H9 (cell line): ENCODE data around the gene PRKCB. TPM values are rescaled to one million over a fixed set of nuclear protein-coding genes. Genes with fewer than 3 reads are reported as not detected.

Source experiments
- DNase-seq: peaks from one replicate; pipeline ENCODE4 v3.0.0-alpha.2; 2017
- H2AFZ ChIP-seq: one replicate; pipeline ENCODE4 v1.6.1; 2013; ENCODE audit warnings: mild to moderate bottlenecking, low read length, control low read depth, moderate library complexity
- H2AK5ac ChIP-seq: 2 replicates; pipeline ENCODE4 v1.6.1; 2013; ENCODE audit warnings: low read length, control low read depth, mixed read lengths; ENCODE audit not compliant: insufficient read length
- H2BK120ac ChIP-seq: one replicate; pipeline ENCODE4 v1.6.1; 2013; ENCODE audit warnings: low read depth, mild to moderate bottlenecking, low read length, control low read depth, inconsistent platforms; ENCODE audit not compliant: poor library complexity, severe bottlenecking
- H2BK12ac ChIP-seq: 2 replicates; pipeline ENCODE4 v1.6.1; 2013; ENCODE audit warnings: low read length, control low read depth, mixed read lengths, low read depth; ENCODE audit not compliant: insufficient read length
- H2BK15ac ChIP-seq: 2 replicates; pipeline ENCODE4 v1.6.1; 2013; ENCODE audit warnings: low read depth, low read length, control low read depth
- H2BK20ac ChIP-seq: one replicate; pipeline ENCODE4 v1.6.1; 2013; ENCODE audit warnings: low read depth, mild to moderate bottlenecking, low read length, control low read depth, inconsistent platforms; ENCODE audit not compliant: poor library complexity, severe bottlenecking
- H2BK5ac ChIP-seq: 2 replicates; pipeline ENCODE4 v1.6.1; 2013; ENCODE audit warnings: low read length, control low read depth, mixed read lengths; ENCODE audit not compliant: insufficient read length
- H3K14ac ChIP-seq: 2 replicates; pipeline ENCODE4 v1.6.1; 2013; ENCODE audit warnings: low read length, control low read depth; ENCODE audit not compliant: insufficient read depth
- H3K18ac ChIP-seq: 2 replicates; pipeline ENCODE4 v1.6.1; 2013; ENCODE audit warnings: low read depth, mild to moderate bottlenecking, mixed read lengths, low read length, control low read depth; ENCODE audit not compliant: insufficient read length
- H3K23ac ChIP-seq: 2 replicates; pipeline ENCODE4 v1.6.1; 2013; ENCODE audit warnings: low read length, control low read depth, mixed read lengths, low read depth; ENCODE audit not compliant: insufficient read length
- H3K23me2 ChIP-seq: 2 replicates; pipeline ENCODE4 v1.6.1; 2013; ENCODE audit warnings: low read depth, mild to moderate bottlenecking, mixed read lengths, low read length, control low read depth; ENCODE audit not compliant: insufficient read length, poor library complexity, severe bottlenecking
- H3K27ac ChIP-seq: 2 replicates; pipeline ENCODE4 v1.5.1; 2013; ENCODE audit warnings: low read length, control low read depth, mixed read lengths, low read depth; ENCODE audit not compliant: insufficient read length
- H3K27me3 ChIP-seq: 2 replicates; pipeline ENCODE4 v1.6.1; 2013; ENCODE audit warnings: low read length, control low read depth, inconsistent platforms; ENCODE audit not compliant: insufficient read depth
- H3K4ac ChIP-seq: 2 replicates; pipeline ENCODE4 v1.6.1; 2013; ENCODE audit warnings: low read depth, mild to moderate bottlenecking, control low read depth, inconsistent platforms, low read length, moderate library complexity
- H3K4me1 ChIP-seq: 2 replicates; pipeline ENCODE4 v1.6.1; 2013; ENCODE audit warnings: low read length, control low read depth, inconsistent platforms; ENCODE audit not compliant: insufficient read depth
- H3K4me2 ChIP-seq: 2 replicates; pipeline ENCODE4 v1.6.1; 2013; ENCODE audit warnings: low read length, control low read depth, mixed read lengths; ENCODE audit not compliant: insufficient read length, insufficient read depth
- H3K56ac ChIP-seq: 2 replicates; pipeline ENCODE4 v1.6.1; 2013; ENCODE audit warnings: low read depth, mild to moderate bottlenecking, mixed read lengths, low read length, control low read depth; ENCODE audit not compliant: insufficient read length
- H3K79me1 ChIP-seq: 2 replicates; pipeline ENCODE4 v1.6.1; 2013; ENCODE audit warnings: low read depth, mild to moderate bottlenecking, moderate library complexity, low read length, control low read depth, inconsistent platforms; ENCODE audit not compliant: insufficient read depth, poor library complexity, severe bottlenecking
- H3K79me2 ChIP-seq: 2 replicates; pipeline ENCODE4 v1.6.1; 2013; ENCODE audit warnings: low read length, control low read depth, inconsistent platforms; ENCODE audit not compliant: insufficient read depth
- H3K9ac ChIP-seq: 2 replicates; pipeline ENCODE4 v1.6.1; 2013; ENCODE audit warnings: low read length, control low read depth, mixed read lengths; ENCODE audit not compliant: insufficient read length; ENCODE audit errors: extremely low read depth
- H3K9me3 ChIP-seq: one replicate; pipeline ENCODE4 v1.6.1; 2013; ENCODE audit warnings: low read depth, low read length, inconsistent platforms; ENCODE audit not compliant: control insufficient read depth
- H3T11ph ChIP-seq: one replicate; pipeline ENCODE4 v1.6.1; 2013; ENCODE audit warnings: mild to moderate bottlenecking, low read length, control low read depth, inconsistent platforms
- H4K20me1 ChIP-seq: one replicate; pipeline ENCODE4 v1.6.1; 2013; ENCODE audit not compliant: control insufficient read depth, insufficient read length, insufficient read depth
- H4K5ac ChIP-seq: 2 replicates; pipeline ENCODE4 v1.6.1; 2013; ENCODE audit warnings: low read depth, mild to moderate bottlenecking, mixed read lengths, low read length, control low read depth; ENCODE audit not compliant: insufficient read length
- H4K8ac ChIP-seq: replicated peaks from 2 replicates; pipeline ENCODE4 v1.6.1; 2013; ENCODE audit warnings: low read length, control low read depth, mixed read lengths, low read depth; ENCODE audit not compliant: insufficient read length
- H4K91ac ChIP-seq: 2 replicates; pipeline ENCODE4 v1.6.1; 2013; ENCODE audit warnings: low read depth, mild to moderate bottlenecking, moderate library complexity, mixed read lengths, low read length, control low read depth; ENCODE audit not compliant: insufficient read length
- H3K27ac Mint-ChIP-seq, 3 experiments: 2 replicates in 2 of 3; 3 replicates in 1 of 3; pipeline ENCODE4 v1.8.0; 2020 to 2021; ENCODE audit warnings: mixed read lengths in 3 of 3, mild to moderate bottlenecking in 1 of 3, moderate library complexity in 1 of 3
- H3K27me3 Mint-ChIP-seq: 2 replicates; pipeline ENCODE4 v1.8.0; 2021; ENCODE audit warnings: low read depth, mild to moderate bottlenecking, moderate library complexity, mixed read lengths
- H3K36me3 Mint-ChIP-seq, 3 experiments: 2 replicates in 2 of 3; 3 replicates in 1 of 3; pipeline ENCODE4 v1.8.0; 2020 to 2021; ENCODE audit warnings: low read depth in 3 of 3, mixed read lengths in 3 of 3; ENCODE audit not compliant: insufficient read depth in 1 of 3
- H3K4me1 Mint-ChIP-seq, 2 experiments: 2 replicates each; pipeline ENCODE4 v1.8.0; 2020; ENCODE audit warnings: mixed read lengths in 2 of 2
- H3K4me3 Mint-ChIP-seq, 2 experiments: 2 replicates in 1 of 2; 3 replicates in 1 of 2; pipeline ENCODE4 v1.8.0; 2020 to 2021; ENCODE audit warnings: mild to moderate bottlenecking in 2 of 2, mixed read lengths in 2 of 2, moderate library complexity in 1 of 2
- H3K9me3 Mint-ChIP-seq, 2 experiments: 2 replicates in 1 of 2; 3 replicates in 1 of 2; pipeline ENCODE4 v1.8.0; 2020; ENCODE audit warnings: mild to moderate bottlenecking in 2 of 2, mixed read lengths in 2 of 2, moderate library complexity in 1 of 2
- CTCF ChIP-seq: fragments of 200-600 bp; sonication (generic); conservative IDR thresholded peaks from 3 replicates; pipeline ENCODE4 v1.8.0; 2021; ENCODE audit warnings: antibody characterized with exemption, mild to moderate bottlenecking
- WGBS: extraction: QIAGEN DNeasy Blood & Tissue Kit; methylation state at CpG from one replicate; pipeline ENCODE4 v1.1.7; 2013; ENCODE audit warnings: missing lambda C conversion rate, low lambda C conversion rate, mixed read lengths; ENCODE audit not compliant: insufficient read length; ENCODE audit errors: extremely low coverage; 5-methylcytosine and 5-hydroxymethylcytosine counted together
- total RNA-seq: library from RNA; stranded (reverse); gene quantifications from 2 replicates; pipeline ENCODE4 v1.2.1, GENCODE V29; 2021

Gene PRKCB
- total RNA-seq, 1 experiment from 2014 or later, result 7.0 TPM

GRCh38 chr16:23979982-23980381 is 144.2 kb downstream of the PRKCB start:
- H3K27me3 Mint-ChIP-seq, result peaks cover 31% of the 10 kb centered on the region
- Histone ChIP-seq H3K79me1 (no peaks in the 10 kb centered on the region), H4K8ac (no peak overlapping the region)

More at GRCh38 chr16:23979982-23980381, 144.2 kb downstream of the PRKCB start:
- no peaks in the 10 kb centered on the region for H3K9me3 ChIP-seq
- H4K5ac ChIP-seq, result no peak overlapping the region
- no peak overlapping the region for H2BK12ac ChIP-seq
- Mint-ChIP-seq H3K36me3 (no peaks in the 10 kb centered on the region), H3K4me1 (peaks cover 13 to 15% of the 10 kb centered on the region in 2 experiments), H3K9me3 (no peaks in the 10 kb centered on the region), H3K4me3 (no peak overlapping the region; a peak in 1 of 5 replicates), H3K27ac (no peak overlapping the region)
- H2BK120ac ChIP-seq, result no peak overlapping the region
- H3K4me1 ChIP-seq, result peaks cover 5% of the 10 kb centered on the region; the same call in 1 of the 2 replicates
- H3K4ac ChIP-seq, result no peak overlapping the region
- H3K9ac ChIP-seq, result no peak overlapping the region
- H2BK5ac ChIP-seq, result no peak overlapping the region
- H3K56ac ChIP-seq, result no peak overlapping the region
- H3T11ph ChIP-seq, result no peak overlapping the region
- no peak for TF ChIP-seq CTCF
- no peak for DNase-seq
- no peak overlapping the region for H4K91ac ChIP-seq
- H3K18ac ChIP-seq, result no peak overlapping the region
- no peak overlapping the region for H3K14ac ChIP-seq
- no peak overlapping the region for H2BK20ac ChIP-seq
- H2BK15ac ChIP-seq, result no peak overlapping the region
- H2AK5ac ChIP-seq, result no peak overlapping the region
- H3K23ac ChIP-seq, result no peak overlapping the region
- H3K79me2 ChIP-seq, result no peaks in the 10 kb centered on the region
- no peak overlapping the region for H3K27ac ChIP-seq
- H3K4me2 ChIP-seq, result no peak overlapping the region
- H3K27me3 ChIP-seq, result no peaks in the 10 kb centered on the region
- H3K23me2 ChIP-seq, result no peaks in the 10 kb centered on the region
- no peak overlapping the region for H2AFZ ChIP-seq
- no CpG with 5 or more reads among the region's 4 CpGs for WGBS
- H4K20me1 ChIP-seq, result peaks cover 3% of the 10 kb centered on the region
